ENCODE results near the gene ADI1. TPM values are rescaled to one million over a fixed set of nuclear protein-coding genes. Genes with fewer than 3 reads are reported as not detected.

ADI1 gene
- total RNA-seq, 3 donors from 2014 or later, result 47.2 to 81.3 (median 78.2) TPM

DNA sequence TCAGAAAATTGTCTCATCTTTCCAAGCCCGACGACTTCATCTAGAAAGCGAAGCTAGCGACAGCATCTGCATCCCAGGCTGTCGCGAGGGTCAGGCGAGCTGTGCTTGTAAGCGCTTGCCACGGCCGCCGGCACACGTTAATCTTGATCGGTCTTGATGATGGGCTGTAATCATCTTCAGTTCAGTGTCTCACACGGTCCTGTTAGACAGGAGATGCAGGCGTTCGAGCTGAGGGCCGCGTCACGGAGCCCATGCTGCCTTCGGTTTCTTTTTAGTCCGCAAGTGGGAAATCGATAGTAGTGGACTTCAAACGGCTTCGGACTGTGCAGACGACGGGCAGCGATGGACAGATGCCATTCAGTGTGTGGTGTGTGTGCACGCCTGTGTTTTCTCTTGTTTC lies 43.6 kb downstream of the ADI1 start:
- H3K27ac ChIP-seq, result no peak overlapping the region
- no peak for TF ChIP-seq POLR2A (IDR thresholded peaks at IDR 0.05)
- TF ChIP-seq, protein P1, sequence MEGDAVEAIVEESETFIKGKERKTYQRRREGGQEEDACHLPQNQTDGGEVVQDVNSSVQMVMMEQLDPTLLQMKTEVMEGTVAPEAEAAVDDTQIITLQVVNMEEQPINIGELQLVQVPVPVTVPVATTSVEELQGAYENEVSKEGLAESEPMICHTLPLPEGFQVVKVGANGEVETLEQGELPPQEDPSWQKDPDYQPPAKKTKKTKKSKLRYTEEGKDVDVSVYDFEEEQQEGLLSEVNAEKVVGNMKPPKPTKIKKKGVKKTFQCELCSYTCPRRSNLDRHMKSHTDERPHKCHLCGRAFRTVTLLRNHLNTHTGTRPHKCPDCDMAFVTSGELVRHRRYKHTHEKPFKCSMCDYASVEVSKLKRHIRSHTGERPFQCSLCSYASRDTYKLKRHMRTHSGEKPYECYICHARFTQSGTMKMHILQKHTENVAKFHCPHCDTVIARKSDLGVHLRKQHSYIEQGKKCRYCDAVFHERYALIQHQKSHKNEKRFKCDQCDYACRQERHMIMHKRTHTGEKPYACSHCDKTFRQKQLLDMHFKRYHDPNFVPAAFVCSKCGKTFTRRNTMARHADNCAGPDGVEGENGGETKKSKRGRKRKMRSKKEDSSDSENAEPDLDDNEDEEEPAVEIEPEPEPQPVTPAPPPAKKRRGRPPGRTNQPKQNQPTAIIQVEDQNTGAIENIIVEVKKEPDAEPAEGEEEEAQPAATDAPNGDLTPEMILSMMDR (IDR thresholded peaks at IDR 0.05), result no peak
- no peak for TF ChIP-seq POLR2AphosphoS5 (IDR thresholded peaks at IDR 0.05)
- no peaks in the 10 kb centered on the region for H3K27me3 ChIP-seq
- no peak for DNase-seq (ENCODE audit: low spot score in 2 of 2)
- peaks cover 0 to 10% of the 10 kb centered on the region in 2 donors for H3K4me1 ChIP-seq
- no peaks in the 10 kb centered on the region for H3K36me3 ChIP-seq
- intact Hi-C loops (cut with DNase I; ENCODE audit: low total_unique reads), result loop anchor here (5.0 kb wide), 1 partner anchor 463 kb away; no protein-coding TSS in a partner anchor
- H3K9me3 ChIP-seq, result no peaks in the 10 kb centered on the region
- no peak overlapping the region for H3K4me3 ChIP-seq

DNA sequence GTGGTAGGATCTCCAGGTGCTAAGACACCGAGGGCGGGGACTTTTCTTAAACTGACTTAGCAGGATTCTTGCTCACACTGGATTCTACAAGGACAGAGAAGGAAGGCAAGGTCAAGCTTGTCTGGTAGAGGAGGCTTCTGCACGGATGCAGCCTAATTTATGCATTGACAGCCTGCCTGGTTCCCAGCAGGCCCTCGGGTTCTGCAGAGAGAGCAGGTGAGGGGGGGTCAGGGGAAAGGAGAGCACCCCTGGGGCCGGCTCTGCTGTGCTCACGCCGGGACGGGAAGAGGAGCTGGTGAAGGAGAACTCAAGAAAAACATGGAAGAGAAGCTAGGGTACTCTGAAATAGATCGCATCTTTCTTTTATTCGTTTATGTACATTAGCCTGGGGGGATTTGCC lies 46.4 kb downstream of the ADI1 start:
- intact Hi-C loops (cut with DNase I; ENCODE audit: low total_unique reads), result no loop called here
- Histone ChIP-seq H3K27ac (no peak overlapping the region), H3K27me3 (no peaks in the 10 kb centered on the region), H3K36me3 (no peaks in the 10 kb centered on the region), H3K9me3 (no peaks in the 10 kb centered on the region), H3K4me1 (peaks cover 0 to 21% of the 10 kb centered on the region in 2 donors), H3K4me3 (no peak overlapping the region)
- DNase-seq (ENCODE audit: low spot score in 2 of 2), result no peak
- TF ChIP-seq POLR2AphosphoS5 (IDR thresholded peaks at IDR 0.05) (no peak), POLR2A (IDR thresholded peaks at IDR 0.05) (no peak)
- TF ChIP-seq, protein P1 (IDR thresholded peaks at IDR 0.05), result no peak

DNA sequence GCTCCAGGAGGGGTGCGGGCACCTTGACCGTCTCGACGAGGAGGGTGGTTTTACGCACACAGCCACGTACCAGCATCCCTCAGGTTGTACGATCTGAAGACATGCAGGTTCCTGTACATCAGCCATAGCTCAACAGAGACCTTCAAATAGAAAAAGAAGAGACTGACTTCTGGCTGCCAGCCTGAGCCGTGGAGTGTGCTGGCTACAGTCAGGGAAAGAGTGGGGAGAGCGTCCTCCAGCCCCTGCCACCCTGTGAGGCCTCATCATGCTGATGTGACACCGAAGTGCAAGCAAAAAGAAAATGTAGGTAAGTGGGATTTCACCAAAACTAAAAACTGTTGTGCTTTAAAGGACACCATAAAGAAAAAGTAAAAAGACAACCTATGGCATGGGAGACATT lies 47.0 kb downstream of the ADI1 start:
- intact Hi-C loops (cut with DNase I; ENCODE audit: low total_unique reads), result no loop called here
- Histone ChIP-seq H3K27ac (peak overlapping the region in 1 of 2 donors; percentile 88), H3K4me3 (no peak overlapping the region), H3K27me3 (no peaks in the 10 kb centered on the region), H3K9me3 (no peaks in the 10 kb centered on the region), H3K4me1 (peaks cover 0 to 21% of the 10 kb centered on the region in 2 donors), H3K36me3 (no peaks in the 10 kb centered on the region)
- TF ChIP-seq POLR2A (IDR thresholded peaks at IDR 0.05) (no peak), POLR2AphosphoS5 (IDR thresholded peaks at IDR 0.05) (no peak)
- TF ChIP-seq, protein P1 (IDR thresholded peaks at IDR 0.05), result no peak
- DNase-seq (ENCODE audit: low spot score in 2 of 2), result no peak

DNA sequence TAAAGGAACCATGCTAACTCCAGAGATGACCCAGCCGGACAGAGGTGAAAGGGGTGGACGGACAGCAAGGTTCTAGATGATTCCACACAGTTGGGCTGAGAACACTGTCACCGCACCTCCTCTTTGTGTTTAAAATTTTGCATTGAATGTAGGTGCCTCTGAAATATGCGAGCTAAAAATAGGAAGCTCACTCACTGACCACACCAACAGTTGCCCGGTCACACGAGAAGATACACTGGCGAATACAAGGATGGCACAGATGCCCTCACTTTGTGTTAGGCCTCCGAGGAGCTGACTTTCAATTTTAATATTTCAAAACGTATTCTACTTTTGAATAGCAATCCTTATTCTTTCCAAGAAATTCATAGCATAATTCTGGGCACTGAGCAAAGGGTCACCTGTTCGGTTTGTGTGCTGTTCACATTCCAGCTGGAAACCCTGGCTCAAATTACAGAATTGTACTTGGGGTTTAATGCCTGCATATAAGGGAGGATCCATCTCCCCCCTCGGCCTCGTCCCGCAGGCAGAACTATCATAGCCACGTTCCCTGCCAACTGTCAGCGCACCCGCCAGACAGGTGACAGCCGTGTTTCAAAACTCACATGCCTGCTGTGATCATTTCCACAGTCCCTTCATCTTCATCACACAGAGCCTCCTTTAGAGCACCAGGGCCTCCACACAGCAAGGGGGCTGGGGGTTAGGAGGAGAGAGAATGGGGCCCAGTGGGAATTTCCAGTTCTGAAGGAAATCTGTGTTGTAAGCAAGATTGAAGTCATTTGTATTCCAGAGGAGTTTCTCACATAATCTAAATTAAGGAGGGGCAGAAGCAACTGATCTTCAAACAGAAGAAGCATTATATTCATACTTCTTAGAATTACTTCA lies 48.2 kb downstream of the ADI1 start:
- Histone ChIP-seq H3K4me1 (peaks cover 0 to 21% of the 10 kb centered on the region in 2 donors), H3K27me3 (no peaks in the 10 kb centered on the region)

More for the DNA sequence above, 48.2 kb downstream of the ADI1 start:
- TF ChIP-seq, protein P1 (IDR thresholded peaks at IDR 0.05), result no peak
- TF ChIP-seq POLR2A (IDR thresholded peaks at IDR 0.05) (no peak), POLR2AphosphoS5 (IDR thresholded peaks at IDR 0.05) (no peak)
- H3K4me3 ChIP-seq, result no peak overlapping the region
- H3K36me3 ChIP-seq, result no peaks in the 10 kb centered on the region
- intact Hi-C loops (cut with DNase I; ENCODE audit: low total_unique reads), result no loop called here
- H3K27ac ChIP-seq, result peak overlapping the region; percentile 88 to 92
- H3K9me3 ChIP-seq, result no peaks in the 10 kb centered on the region
- no peak for DNase-seq (ENCODE audit: low spot score in 2 of 2)

Data from breast epithelium (tissue), 4 donors.